ENCODE measurements around the gene PAWR.
"Not testable (repeated sequence)": the region's sequence is repeated elsewhere in the genome, so short reads cannot be mapped to it uniquely, and the experiment has no call there.

Gene PAWR

DNA sequence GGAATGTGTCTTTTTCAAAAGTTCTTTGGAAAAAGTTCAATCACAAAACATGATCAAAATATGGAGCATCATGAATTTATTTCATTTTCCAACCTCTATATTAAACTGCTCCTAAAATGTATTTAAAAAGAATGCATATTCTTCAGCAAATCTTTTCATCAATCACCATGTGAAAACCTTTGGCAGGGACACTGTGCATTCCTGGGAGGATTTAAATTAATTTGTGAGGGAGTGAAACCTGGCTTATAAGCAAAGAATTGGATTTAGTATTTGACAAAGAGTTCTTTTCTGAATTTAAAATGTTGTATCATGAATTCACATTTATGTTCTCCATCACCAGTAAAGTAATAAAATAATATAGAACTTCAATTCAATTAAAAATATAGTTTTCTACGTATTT, 38.2 kb downstream of the PAWR start:
- Mint-ChIP-seq H3K27ac (peak overlapping the region; percentile 73 to 81 (median 78)), H3K4me3 (no peak overlapping the region), H3K27me3 (ENCODE audit: low read depth) (no peaks in the 10 kb centered on the region), H3K36me3 (ENCODE audit: low read depth) (peaks cover 28% of the 10 kb centered on the region), H3K4me1 (peaks cover 33% of the 10 kb centered on the region), H3K9me3 (peaks cover 6% of the 10 kb centered on the region)
- TF ChIP-seq, protein P1, sequence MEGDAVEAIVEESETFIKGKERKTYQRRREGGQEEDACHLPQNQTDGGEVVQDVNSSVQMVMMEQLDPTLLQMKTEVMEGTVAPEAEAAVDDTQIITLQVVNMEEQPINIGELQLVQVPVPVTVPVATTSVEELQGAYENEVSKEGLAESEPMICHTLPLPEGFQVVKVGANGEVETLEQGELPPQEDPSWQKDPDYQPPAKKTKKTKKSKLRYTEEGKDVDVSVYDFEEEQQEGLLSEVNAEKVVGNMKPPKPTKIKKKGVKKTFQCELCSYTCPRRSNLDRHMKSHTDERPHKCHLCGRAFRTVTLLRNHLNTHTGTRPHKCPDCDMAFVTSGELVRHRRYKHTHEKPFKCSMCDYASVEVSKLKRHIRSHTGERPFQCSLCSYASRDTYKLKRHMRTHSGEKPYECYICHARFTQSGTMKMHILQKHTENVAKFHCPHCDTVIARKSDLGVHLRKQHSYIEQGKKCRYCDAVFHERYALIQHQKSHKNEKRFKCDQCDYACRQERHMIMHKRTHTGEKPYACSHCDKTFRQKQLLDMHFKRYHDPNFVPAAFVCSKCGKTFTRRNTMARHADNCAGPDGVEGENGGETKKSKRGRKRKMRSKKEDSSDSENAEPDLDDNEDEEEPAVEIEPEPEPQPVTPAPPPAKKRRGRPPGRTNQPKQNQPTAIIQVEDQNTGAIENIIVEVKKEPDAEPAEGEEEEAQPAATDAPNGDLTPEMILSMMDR (IDR thresholded peaks at IDR 0.05; ENCODE audit: unreplicated experiment in 3 of 3): no peak

- no peak overlapping the region for H3K4me3 Mint-ChIP-seq
- H3K9me3 Mint-ChIP-seq: no peaks in the 10 kb centered on the region
- H3K27me3 Mint-ChIP-seq (ENCODE audit: low read depth): no peaks in the 10 kb centered on the region
- peaks cover 32% of the 10 kb centered on the region for H3K4me1 Mint-ChIP-seq
- peak overlapping the region; percentile 15 to 81 (median 49) for H3K27ac Mint-ChIP-seq
- H3K36me3 Mint-ChIP-seq (ENCODE audit: low read depth): peaks cover 14% of the 10 kb centered on the region
- TF ChIP-seq, protein P1 (IDR thresholded peaks at IDR 0.05; ENCODE audit: unreplicated experiment in 3 of 3): no peak
Measured at GRCh38 chr12:79650440-79650839, 40.3 kb downstream of the PAWR start.

DNA sequence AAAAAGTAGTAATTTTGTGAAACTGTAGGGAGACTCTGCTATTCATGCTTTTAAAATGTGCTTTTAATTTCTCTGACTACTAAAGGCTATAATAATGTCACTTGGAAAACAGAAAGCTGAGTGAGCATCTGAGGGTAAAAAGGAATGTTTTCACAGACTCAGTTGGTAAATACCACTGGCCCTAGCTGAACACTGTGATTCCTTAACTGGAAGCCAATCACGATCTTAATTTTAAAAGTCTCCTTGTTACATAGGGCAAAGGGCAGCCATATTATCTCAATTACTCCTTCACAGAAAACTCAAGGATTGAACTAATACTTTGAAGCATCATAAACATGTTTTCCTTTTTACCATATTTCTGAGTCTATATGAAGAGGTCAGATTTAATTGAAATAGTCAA, 41.9 kb downstream of the PAWR start:
- H3K4me1 Mint-ChIP-seq: peaks cover 26% of the 10 kb centered on the region
- H3K27me3 Mint-ChIP-seq (ENCODE audit: low read depth): no peaks in the 10 kb centered on the region
- peaks cover 8% of the 10 kb centered on the region for H3K36me3 Mint-ChIP-seq (ENCODE audit: low read depth)
- no peak overlapping the region for H3K4me3 Mint-ChIP-seq
- TF ChIP-seq, protein P1 (IDR thresholded peaks at IDR 0.05; ENCODE audit: unreplicated experiment in 3 of 3): no peak
- no peaks in the 10 kb centered on the region for H3K9me3 Mint-ChIP-seq
- peak overlapping the region; percentile 61 to 92 (median 77) for H3K27ac Mint-ChIP-seq

DNA sequence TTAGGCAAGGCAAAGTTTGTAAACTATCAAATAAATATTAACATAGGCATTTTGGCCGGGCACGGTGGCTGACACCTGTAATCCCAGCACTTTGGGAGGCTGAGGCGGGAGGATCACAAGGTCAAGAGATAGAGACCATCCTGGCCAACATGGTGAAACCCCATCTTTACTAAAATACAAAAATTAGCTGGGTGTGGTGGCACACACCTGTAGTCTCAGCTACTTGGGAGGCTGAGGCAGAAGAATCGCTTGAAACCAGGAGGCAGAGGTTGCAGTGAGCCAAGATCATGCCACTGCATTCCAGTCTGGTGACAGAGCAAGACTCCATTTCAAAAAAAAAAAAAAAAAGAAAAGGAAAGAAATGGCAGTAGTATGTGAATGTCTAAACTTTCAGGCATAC, 43.9 kb downstream of the PAWR start:
- H3K4me1 Mint-ChIP-seq: peaks cover 19% of the 10 kb centered on the region
- not testable (repeated sequence) for H3K4me3 Mint-ChIP-seq; H3K9me3 Mint-ChIP-seq; H3K36me3 Mint-ChIP-seq (ENCODE audit: low read depth); H3K27me3 Mint-ChIP-seq (ENCODE audit: low read depth); H3K27ac Mint-ChIP-seq

GRCh38 chr12:79645235-79645630, 45.5 kb downstream of the PAWR start:
- TF ChIP-seq, protein P1 (IDR thresholded peaks at IDR 0.05; ENCODE audit: unreplicated experiment in 3 of 3): no peak
- H3K27ac Mint-ChIP-seq: peak overlapping the region in 2 of 3 experiments; percentile 49 to 57
- peaks cover 12% of the 10 kb centered on the region for H3K4me1 Mint-ChIP-seq
- H3K4me3 Mint-ChIP-seq: no peak overlapping the region
- H3K9me3 Mint-ChIP-seq: no peaks in the 10 kb centered on the region
- no peaks in the 10 kb centered on the region for H3K27me3 Mint-ChIP-seq (ENCODE audit: low read depth)
- peaks cover 7% of the 10 kb centered on the region for H3K36me3 Mint-ChIP-seq (ENCODE audit: low read depth)

DNA sequence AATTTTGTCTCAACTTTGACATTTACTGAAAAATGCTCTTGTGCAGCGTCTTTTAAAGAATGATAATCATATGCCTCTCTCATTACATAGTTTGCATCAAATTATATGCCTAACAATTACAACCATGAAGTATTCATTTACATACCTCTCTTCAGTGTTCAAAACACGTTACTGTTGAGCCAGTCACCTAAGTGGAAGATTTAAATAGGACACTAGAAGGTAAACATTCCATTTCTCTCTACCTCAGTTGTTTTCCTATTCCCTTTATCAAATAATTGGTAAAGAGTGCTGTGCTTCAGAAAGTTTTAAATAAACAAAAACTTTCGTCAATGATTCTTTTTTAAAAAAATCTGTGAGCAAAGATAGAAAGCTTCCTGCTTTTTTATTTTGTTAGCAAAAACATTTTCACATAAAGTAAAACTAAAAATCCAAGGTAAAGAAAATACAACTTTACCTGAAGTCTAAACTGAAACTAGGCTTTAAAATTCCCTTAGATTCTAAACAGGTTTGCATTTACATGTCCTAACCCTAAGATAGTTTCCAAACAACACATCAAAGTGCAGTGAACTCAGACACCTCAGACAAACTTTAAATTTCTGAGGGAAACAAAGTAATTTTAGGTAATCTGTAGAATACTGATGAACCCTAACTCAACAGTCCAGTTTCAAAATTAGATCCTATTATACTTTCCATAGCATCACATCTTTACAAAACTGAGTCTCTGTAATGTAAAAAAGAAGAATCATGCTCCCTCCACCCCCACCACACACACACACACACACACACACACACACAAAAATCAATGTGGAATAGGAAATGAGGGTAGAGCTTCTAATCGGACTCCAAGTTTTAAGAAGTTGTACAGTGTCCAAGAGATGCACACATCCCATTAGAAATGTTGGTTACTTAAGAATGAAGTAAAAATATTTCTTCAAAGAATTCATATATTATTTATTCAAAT, 46.2 kb downstream of the PAWR start:
- Mint-ChIP-seq H3K9me3 (no peaks in the 10 kb centered on the region), H3K27me3 (ENCODE audit: low read depth) (no peaks in the 10 kb centered on the region), H3K4me1 (peaks cover 12% of the 10 kb centered on the region), H3K4me3 (no peak overlapping the region), H3K27ac (no peak overlapping the region), H3K36me3 (ENCODE audit: low read depth) (peaks cover 7% of the 10 kb centered on the region)
- TF ChIP-seq, protein P1 (IDR thresholded peaks at IDR 0.05; ENCODE audit: unreplicated experiment in 3 of 3): no peak

Measured in nephron (organoid).